ENCODE measurements around the gene STAC2. TPM values are rescaled to one million over a fixed set of nuclear protein-coding genes. Genes with fewer than 3 reads are reported as not detected.
A peak's percentile ranks its signal among the peaks of the same experiment; 100 is the strongest.

STAC2 gene
- total RNA-seq (2022) (not detected in 2 replicates), Bru-seq, nascent RNA (not detected), BruChase-seq, experiment 1, labeled RNA remaining after a 6-hour chase (not detected), BruChase-seq, experiment 2, labeled RNA remaining after a 2-hour chase (percentile 11 among the genes with signal in this experiment)
- long read RNA-seq, result 0 reads

- Mint-ChIP-seq H3K27ac (ENCODE audit: unreplicated experiment) (no peak within 1 kb of the TSS), H3K27me3 (ENCODE audit: unreplicated experiment) (peaks cover 81% of the 10 kb centered on the region), H3K36me3 (ENCODE audit: insufficient read depth, unreplicated experiment) (peaks cover 15% of the 10 kb centered on the region), H3K4me3 (ENCODE audit: low read depth, unreplicated experiment) (peak within 1 kb of the TSS; percentile 41), H3K9me3 (ENCODE audit: low read depth, unreplicated experiment) (no peaks in the 10 kb centered on the region), H3K4me1 (ENCODE audit: low read depth, unreplicated experiment) (peaks cover 14% of the 10 kb centered on the region)
- DNase-seq, result no peak
- CTCF ChIA-PET, result interaction anchor here (0.8 kb wide), 1 partner anchor 18 kb away, joined by 3 read pairs; no protein-coding TSS in a partner anchor
- no peak for TF ChIP-seq CTCF (IDR thresholded peaks at IDR 0.05; ENCODE audit: unreplicated experiment)
- intact Hi-C loops (cut with micrococcal nuclease; ENCODE audit: unreplicated experiment), result no loop called here
- BruUV-seq (replicated peaks), result no TSS peak
Measured at GRCh38 chr17:39225308-39225958, at the start of gene STAC2. Gene STAC2 (minus strand): TSS chr17:39225945. CDS start chr17:39225502, 443 bp downstream.

- DNase-seq, result no peak
- peaks cover 28% of the 10 kb centered on the region for H3K36me3 Mint-ChIP-seq (ENCODE audit: insufficient read depth, unreplicated experiment)
- no peak overlapping the region for H3K27ac Mint-ChIP-seq (ENCODE audit: unreplicated experiment)
- intact Hi-C loops (cut with micrococcal nuclease; ENCODE audit: unreplicated experiment), result loop anchor here (1.0 to 5.0 kb wide), 4 partner anchors 81 to 276 kb away; partner anchors contain the start of gene FBXL20
- no TSS peak for BruUV-seq (replicated peaks)
- H3K4me1 Mint-ChIP-seq (ENCODE audit: low read depth, unreplicated experiment), result no peaks in the 10 kb centered on the region
- no peak for TF ChIP-seq CTCF (IDR thresholded peaks at IDR 0.05; ENCODE audit: unreplicated experiment)
- H3K9me3 Mint-ChIP-seq (ENCODE audit: low read depth, unreplicated experiment), result no peaks in the 10 kb centered on the region
- no peaks in the 10 kb centered on the region for H3K27me3 Mint-ChIP-seq (ENCODE audit: unreplicated experiment)
- CTCF ChIA-PET, result interaction anchor here (0.5 to 3.1 kb wide), 15 partner anchors 9 to 442 kb away, joined by 3 to 33 read pairs (median 6); partner anchors contain the start of genes CDK12 and MED1
- H3K4me3 Mint-ChIP-seq (ENCODE audit: low read depth, unreplicated experiment), result no peak overlapping the region
Measured at GRCh38 chr17:39271546-39271945, 45.8 kb upstream of the STAC2 start.

GRCh38 chr17:39270923-39271322 lies 45.2 kb upstream of the STAC2 start:
- CTCF ChIA-PET, result interaction anchor here (0.5 to 3.1 kb wide), 17 partner anchors 10 to 738 kb away, joined by 3 to 33 read pairs (median 6); partner anchors contain the start of genes CDK12 and MED1
- peak overlapping the region; percentile 26 for H3K27ac Mint-ChIP-seq (ENCODE audit: unreplicated experiment)
- H3K36me3 Mint-ChIP-seq (ENCODE audit: insufficient read depth, unreplicated experiment), result peaks cover 28% of the 10 kb centered on the region
- BruUV-seq (replicated peaks), result no TSS peak
- TF ChIP-seq CTCF (IDR thresholded peaks at IDR 0.05; ENCODE audit: unreplicated experiment), result peak; percentile 58
- H3K4me1 Mint-ChIP-seq (ENCODE audit: low read depth, unreplicated experiment), result no peaks in the 10 kb centered on the region
- no peaks in the 10 kb centered on the region for H3K27me3 Mint-ChIP-seq (ENCODE audit: unreplicated experiment)
- H3K4me3 Mint-ChIP-seq (ENCODE audit: low read depth, unreplicated experiment), result no peak overlapping the region
- peak; percentile 72 for DNase-seq
- intact Hi-C loops (cut with micrococcal nuclease; ENCODE audit: unreplicated experiment), result loop anchor here (1.0 to 5.0 kb wide), 4 partner anchors 81 to 276 kb away; partner anchors contain the start of gene FBXL20
- H3K9me3 Mint-ChIP-seq (ENCODE audit: low read depth, unreplicated experiment), result no peaks in the 10 kb centered on the region

- intact Hi-C loops (cut with micrococcal nuclease; ENCODE audit: unreplicated experiment), result no loop called here
- Mint-ChIP-seq H3K4me1 (ENCODE audit: low read depth, unreplicated experiment) (no peaks in the 10 kb centered on the region), H3K27ac (ENCODE audit: unreplicated experiment) (no peak overlapping the region), H3K36me3 (ENCODE audit: insufficient read depth, unreplicated experiment) (peaks cover 23% of the 10 kb centered on the region), H3K27me3 (ENCODE audit: unreplicated experiment) (no peaks in the 10 kb centered on the region), H3K9me3 (ENCODE audit: low read depth, unreplicated experiment) (no peaks in the 10 kb centered on the region), H3K4me3 (ENCODE audit: low read depth, unreplicated experiment) (no peak overlapping the region)
- TF ChIP-seq CTCF (IDR thresholded peaks at IDR 0.05; ENCODE audit: unreplicated experiment), result no peak
- BruUV-seq (replicated peaks), result no TSS peak
- DNase-seq, result no peak
- CTCF ChIA-PET, result interaction anchor here (0.6 to 1.3 kb wide), 6 partner anchors 12 to 136 kb away, joined by 3 to 7 read pairs (median 4); no protein-coding TSS in a partner anchor
Measured at GRCh38 chr17:39264119-39264518, 38.4 kb upstream of the STAC2 start.

Measured in Calu3 (cell line).